ENCODE data around the gene WDR88. TPM values are rescaled to one million over a fixed set of nuclear protein-coding genes. Genes with fewer than 3 reads are reported as not detected.
"Not testable (repeated sequence)": the region's sequence is repeated elsewhere in the genome, so short reads cannot be mapped to it uniquely, and the experiment has no call there.

The WDR88 gene
- total and polyA plus RNA-seq, 3 experiments from 2014 or later: 0.25 TPM; not detected in 2

GRCh38 chr19:33161201-33161600, 29.3 kb downstream of the WDR88 start:
- H3K9me3 ChIP-seq (ENCODE audit: low read length): no peaks in the 10 kb centered on the region
- H3K4me3 ChIP-seq (ENCODE audit: low read length): no peak overlapping the region
- Mint-ChIP-seq H3K9me3 (no peaks in the 10 kb centered on the region), H3K27me3 (no peaks in the 10 kb centered on the region), H3K4me3 (peak overlapping the region in 3 of 7 donors; percentile 23 to 60 (median 29)), H3K36me3 (peaks cover 0 to 3% (median 0%) of the 10 kb centered on the region in 3 donors), H3K27ac (peak overlapping the region; percentile 66 to 98 (median 88)), H3K4me1 (peaks cover 30 to 43% (median 40%) of the 10 kb centered on the region in 3 donors)
- H3K27ac ChIP-seq (ENCODE audit: low read depth, low read length): no peak overlapping the region
- ChIA-PET POLR2A (interaction anchor here (0.6 to 4.5 kb wide), 4 partner anchors 9 to 581 kb away, joined by 3 to 62 read pairs (median 4); partner anchors contain the start of gene CEBPG), CTCF (interaction anchor here (1.2 to 9.5 kb wide), 5 partner anchors 15 to 249 kb away, joined by 3 to 80 read pairs (median 6); no protein-coding TSS in a partner anchor)
- peaks cover 31% of the 10 kb centered on the region for H3K4me1 ChIP-seq (ENCODE audit: insufficient read depth, low read length)
- no peaks in the 10 kb centered on the region for H3K36me3 ChIP-seq (ENCODE audit: insufficient read depth, low read length)
- no peaks in the 10 kb centered on the region for H3K27me3 ChIP-seq (ENCODE audit: insufficient read depth, low read length, poor library complexity, severe bottlenecking)
- DNase-seq: no peak

DNA sequence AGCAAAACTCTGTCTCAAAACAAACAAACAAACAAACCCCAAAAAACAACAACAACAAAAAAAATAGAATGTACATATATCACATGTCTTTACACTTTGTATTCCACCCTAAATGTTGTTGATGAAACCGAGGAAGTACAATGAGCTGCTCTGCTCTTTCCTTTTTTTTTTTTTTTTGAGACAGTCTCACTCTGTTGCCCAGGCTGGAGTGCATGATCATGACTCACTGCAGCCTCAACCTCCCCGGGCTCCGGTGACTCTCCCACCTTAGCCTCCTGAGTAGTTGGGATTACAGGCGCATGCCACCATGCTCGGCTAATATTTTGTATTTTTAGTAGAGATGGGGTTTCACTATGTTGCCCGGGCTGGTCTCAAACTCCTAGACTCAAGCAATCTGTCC, 31.6 kb downstream of the WDR88 start:
- Mint-ChIP-seq H3K36me3 (peaks cover 0 to 5% (median 4%) of the 10 kb centered on the region in 3 donors), H3K27me3 (no peaks in the 10 kb centered on the region), H3K4me1 (peaks cover 21 to 37% (median 35%) of the 10 kb centered on the region in 3 donors), H3K27ac (no peak overlapping the region), H3K4me3 (no peak overlapping the region), H3K9me3 (peaks cover 0 to 3% (median 0%) of the 10 kb centered on the region in 5 donors)
- POLR2A ChIA-PET: no interaction called here
- CTCF ChIA-PET: interaction anchor here (9.5 kb wide), 1 partner anchor 13 kb away, joined by 80 read pairs; no protein-coding TSS in a partner anchor
- Histone ChIP-seq H3K4me1 (ENCODE audit: insufficient read depth, low read length) (peaks cover 22% of the 10 kb centered on the region), H3K4me3 (ENCODE audit: low read length) (no peak overlapping the region), H3K27me3 (ENCODE audit: insufficient read depth, low read length, poor library complexity, severe bottlenecking) (no peaks in the 10 kb centered on the region), H3K36me3 (ENCODE audit: insufficient read depth, low read length) (no peaks in the 10 kb centered on the region), H3K9me3 (ENCODE audit: low read length) (no peaks in the 10 kb centered on the region), H3K27ac (ENCODE audit: low read depth, low read length) (no peak overlapping the region)
- no peak for DNase-seq

GRCh38 chr19:33166037-33166436, 34.1 kb downstream of the WDR88 start:
- H3K4me3 Mint-ChIP-seq; H3K36me3 Mint-ChIP-seq; H3K36me3 ChIP-seq (ENCODE audit: insufficient read depth, low read length); H3K27me3 ChIP-seq (ENCODE audit: insufficient read depth, low read length, poor library complexity, severe bottlenecking); H3K4me1 ChIP-seq (ENCODE audit: insufficient read depth, low read length); H3K4me3 ChIP-seq (ENCODE audit: low read length); DNase-seq; H3K27ac Mint-ChIP-seq; H3K27me3 Mint-ChIP-seq; H3K9me3 Mint-ChIP-seq; H3K9me3 ChIP-seq (ENCODE audit: low read length); H3K27ac ChIP-seq (ENCODE audit: low read depth, low read length): not testable (repeated sequence)
- ChIA-PET CTCF (interaction anchor here (0.9 to 2.5 kb wide), 4 partner anchors 11 to 40 kb away, joined by 3 to 16 read pairs (median 5); no protein-coding TSS in a partner anchor), POLR2A (interaction anchor here (0.6 to 1.6 kb wide), 2 partner anchors 11 to 62 kb away, joined by 3 to 5 read pairs; no protein-coding TSS in a partner anchor)
- H3K4me1 Mint-ChIP-seq: peaks cover 12 to 24% (median 23%) of the 10 kb centered on the region in 3 donors

- Mint-ChIP-seq H3K4me3 (peak overlapping the region in 1 of 7 donors; percentile 56), H3K36me3 (peaks cover 0 to 8% (median 8%) of the 10 kb centered on the region in 3 donors), H3K9me3 (peaks cover 0 to 3% (median 0%) of the 10 kb centered on the region in 5 donors), H3K27me3 (no peaks in the 10 kb centered on the region), H3K4me1 (peaks cover 13 to 24% (median 23%) of the 10 kb centered on the region in 3 donors), H3K27ac (no peak overlapping the region)
- H3K9me3 ChIP-seq (ENCODE audit: low read length): no peaks in the 10 kb centered on the region
- no peak overlapping the region for H3K4me3 ChIP-seq (ENCODE audit: low read length)
- no peak overlapping the region for H3K27ac ChIP-seq (ENCODE audit: low read depth, low read length)
- no peaks in the 10 kb centered on the region for H3K36me3 ChIP-seq (ENCODE audit: insufficient read depth, low read length)
- no peaks in the 10 kb centered on the region for H3K27me3 ChIP-seq (ENCODE audit: insufficient read depth, low read length, poor library complexity, severe bottlenecking)
- POLR2A ChIA-PET: interaction anchor here (1.6 kb wide), 1 partner anchor 9 kb away, joined by 5 read pairs; no protein-coding TSS in a partner anchor
- CTCF ChIA-PET: interaction anchor here (1.8 to 2.5 kb wide), 2 partner anchors 10 to 17 kb away, joined by 7 to 16 read pairs; no protein-coding TSS in a partner anchor
- no peak for DNase-seq
- no peaks in the 10 kb centered on the region for H3K4me1 ChIP-seq (ENCODE audit: insufficient read depth, low read length)
Observed at GRCh38 chr19:33167438-33167837, 35.5 kb downstream of the WDR88 start.

DNA sequence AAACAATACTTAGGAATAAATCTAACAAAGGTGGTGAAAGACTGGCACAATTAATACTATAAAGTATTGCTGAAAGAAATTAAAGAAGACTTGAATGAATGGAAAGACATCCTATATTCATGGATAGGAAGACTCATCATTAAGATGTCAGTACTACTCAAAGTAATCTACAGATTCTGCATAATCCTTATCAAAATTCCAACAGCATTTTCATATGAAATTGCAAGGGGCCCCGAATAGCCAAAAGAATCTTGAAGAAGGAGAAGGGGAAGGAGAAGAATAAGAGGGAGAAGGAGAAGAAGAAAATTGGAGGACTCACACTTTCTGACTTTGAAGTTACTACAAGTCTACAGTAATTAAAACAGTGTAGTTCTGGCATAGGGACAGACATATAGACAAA, 36.6 kb downstream of the WDR88 start:
- ChIA-PET CTCF (no interaction called here), POLR2A (no interaction called here)
- no peaks in the 10 kb centered on the region for H3K27me3 Mint-ChIP-seq

GRCh38 chr19:33171222-33171795, 39.4 kb downstream of the WDR88 start:
- Histone ChIP-seq H3K9me3 (ENCODE audit: low read length) (no peaks in the 10 kb centered on the region), H3K4me3 (ENCODE audit: low read length) (no peak overlapping the region), H3K36me3 (ENCODE audit: insufficient read depth, low read length) (no peaks in the 10 kb centered on the region), H3K4me1 (ENCODE audit: insufficient read depth, low read length) (peaks cover 12% of the 10 kb centered on the region), H3K27me3 (ENCODE audit: insufficient read depth, low read length, poor library complexity, severe bottlenecking) (no peaks in the 10 kb centered on the region), H3K27ac (ENCODE audit: low read depth, low read length) (no peak overlapping the region)
- DNase-seq: no peak
- ChIA-PET POLR2A (no interaction called here), CTCF (interaction anchor here (1.8 kb wide), 1 partner anchor 12 kb away, joined by 7 read pairs; no protein-coding TSS in a partner anchor)
- Mint-ChIP-seq H3K27ac (no peak overlapping the region), H3K36me3 (peaks cover 3 to 8% (median 8%) of the 10 kb centered on the region in 3 donors), H3K9me3 (peaks cover 0 to 3% (median 0%) of the 10 kb centered on the region in 5 donors), H3K27me3 (peaks cover 0 to 2% of the 10 kb centered on the region in 2 donors), H3K4me3 (no peak overlapping the region), H3K4me1 (peaks cover 29 to 55% (median 41%) of the 10 kb centered on the region in 3 donors)

More for the DNA sequence above, 36.6 kb downstream of the WDR88 start:
- Mint-ChIP-seq H3K36me3 (peaks cover 0 to 10% (median 8%) of the 10 kb centered on the region in 3 donors), H3K4me3 (peak overlapping the region in 1 of 7 donors; percentile 36), H3K4me1 (peaks cover 15 to 31% (median 28%) of the 10 kb centered on the region in 3 donors), H3K9me3 (peaks cover 0 to 3% (median 0%) of the 10 kb centered on the region in 5 donors), H3K27ac (peak overlapping the region in 1 of 8 donors; percentile 73)
- Histone ChIP-seq H3K27ac (ENCODE audit: low read depth, low read length) (no peak overlapping the region), H3K4me3 (ENCODE audit: low read length) (no peak overlapping the region), H3K27me3 (ENCODE audit: insufficient read depth, low read length, poor library complexity, severe bottlenecking) (no peaks in the 10 kb centered on the region), H3K9me3 (ENCODE audit: low read length) (no peaks in the 10 kb centered on the region), H3K36me3 (ENCODE audit: insufficient read depth, low read length) (no peaks in the 10 kb centered on the region), H3K4me1 (ENCODE audit: insufficient read depth, low read length) (no peaks in the 10 kb centered on the region)
- no peak for DNase-seq

DNA sequence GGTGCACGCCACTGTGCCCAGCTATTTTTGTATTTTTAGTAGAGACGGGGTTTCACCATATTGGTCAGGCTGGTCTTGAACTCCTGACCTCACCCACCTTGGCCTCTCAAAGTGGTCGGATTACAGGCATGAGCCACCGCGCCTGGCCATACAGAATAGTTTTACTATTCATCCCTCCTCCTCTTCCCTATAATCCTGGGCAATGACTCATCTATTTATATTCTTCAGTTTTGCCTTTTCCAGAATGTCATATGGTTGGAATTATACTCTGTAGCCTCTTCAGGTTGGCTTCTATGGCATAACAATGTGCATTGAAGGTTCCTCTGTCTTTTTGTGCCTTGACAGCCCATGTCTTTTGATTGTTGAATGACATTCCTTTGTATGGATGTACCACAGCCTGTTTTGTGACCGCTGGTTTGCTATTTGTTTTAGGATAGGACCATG, 40.0 kb downstream of the WDR88 start:
- no peak for DNase-seq
- Histone ChIP-seq H3K4me3 (ENCODE audit: low read length) (no peak overlapping the region), H3K9me3 (ENCODE audit: low read length) (no peaks in the 10 kb centered on the region), H3K36me3 (ENCODE audit: insufficient read depth, low read length) (no peaks in the 10 kb centered on the region), H3K27ac (ENCODE audit: low read depth, low read length) (no peak overlapping the region), H3K27me3 (ENCODE audit: insufficient read depth, low read length, poor library complexity, severe bottlenecking) (no peaks in the 10 kb centered on the region), H3K4me1 (ENCODE audit: insufficient read depth, low read length) (peaks cover 12% of the 10 kb centered on the region)
- peaks cover 32 to 58% (median 45%) of the 10 kb centered on the region in 3 donors for H3K4me1 Mint-ChIP-seq
- peaks cover 8% of the 10 kb centered on the region in 3 donors for H3K36me3 Mint-ChIP-seq
- CTCF ChIA-PET: interaction anchor here (1.8 to 4.0 kb wide), 2 partner anchors 12 kb away, joined by 7 to 13 read pairs; no protein-coding TSS in a partner anchor
- H3K27ac Mint-ChIP-seq: peak overlapping the region in 1 of 8 donors; percentile 94
- POLR2A ChIA-PET: no interaction called here
- H3K9me3 Mint-ChIP-seq: peaks cover 0 to 6% (median 2%) of the 10 kb centered on the region in 5 donors
- H3K4me3 Mint-ChIP-seq: no peak overlapping the region
- peaks cover 3 to 5% of the 10 kb centered on the region in 2 donors for H3K27me3 Mint-ChIP-seq

- Histone ChIP-seq H3K27ac (ENCODE audit: low read depth, low read length) (no peak overlapping the region), H3K4me1 (ENCODE audit: insufficient read depth, low read length) (peaks cover 19% of the 10 kb centered on the region), H3K9me3 (ENCODE audit: low read length) (no peaks in the 10 kb centered on the region), H3K36me3 (ENCODE audit: insufficient read depth, low read length) (no peaks in the 10 kb centered on the region), H3K27me3 (ENCODE audit: insufficient read depth, low read length, poor library complexity, severe bottlenecking) (no peaks in the 10 kb centered on the region), H3K4me3 (ENCODE audit: low read length) (no peak overlapping the region)
- no peak for DNase-seq
- peaks cover 0 to 4% (median 4%) of the 10 kb centered on the region in 5 donors for H3K9me3 Mint-ChIP-seq
- peak overlapping the region in 3 of 7 donors; percentile 28 to 93 (median 29) for H3K4me3 Mint-ChIP-seq
- CTCF ChIA-PET: interaction anchor here (4.0 to 4.5 kb wide), 2 partner anchors 10 to 13 kb away, joined by 13 to 80 read pairs; no protein-coding TSS in a partner anchor
- peaks cover 4 to 9% of the 10 kb centered on the region in 2 donors for H3K27me3 Mint-ChIP-seq
- H3K36me3 Mint-ChIP-seq: peaks cover 0 to 10% (median 4%) of the 10 kb centered on the region in 3 donors
- H3K27ac Mint-ChIP-seq: peak overlapping the region in 1 of 8 donors; percentile 52
- POLR2A ChIA-PET: no interaction called here
- H3K4me1 Mint-ChIP-seq: peaks cover 36 to 63% (median 44%) of the 10 kb centered on the region in 3 donors
Observed at GRCh38 chr19:33174186-33174585, 42.3 kb downstream of the WDR88 start.
